Ovary (tissue), 3 donors: ENCODE results near the gene TNRC6C.

Experiments
- EP300 ChIP-seq: sonication (generic); formaldehyde crosslinking; IDR thresholded peaks from one replicate; pipeline ENCODE4 v1.6.1; 2017; ENCODE audit warnings: antibody characterized with exemption
- TF ChIP-seq, protein P1 (sequence below), 3 donors: fragments of 450-650 bp in 2 of 3; fragments of 200-600 bp in 1 of 3; IDR thresholded peaks; one replicate each; pipeline versions ENCODE4 v1.5.1 to v1.8.0; 2016 to 2022; ENCODE audit warnings: antibody characterized with exemption in 3 of 3, mild to moderate bottlenecking in 1 of 3
- donor health status: DM: no; HTN: no; CAD: no.

DNA sequence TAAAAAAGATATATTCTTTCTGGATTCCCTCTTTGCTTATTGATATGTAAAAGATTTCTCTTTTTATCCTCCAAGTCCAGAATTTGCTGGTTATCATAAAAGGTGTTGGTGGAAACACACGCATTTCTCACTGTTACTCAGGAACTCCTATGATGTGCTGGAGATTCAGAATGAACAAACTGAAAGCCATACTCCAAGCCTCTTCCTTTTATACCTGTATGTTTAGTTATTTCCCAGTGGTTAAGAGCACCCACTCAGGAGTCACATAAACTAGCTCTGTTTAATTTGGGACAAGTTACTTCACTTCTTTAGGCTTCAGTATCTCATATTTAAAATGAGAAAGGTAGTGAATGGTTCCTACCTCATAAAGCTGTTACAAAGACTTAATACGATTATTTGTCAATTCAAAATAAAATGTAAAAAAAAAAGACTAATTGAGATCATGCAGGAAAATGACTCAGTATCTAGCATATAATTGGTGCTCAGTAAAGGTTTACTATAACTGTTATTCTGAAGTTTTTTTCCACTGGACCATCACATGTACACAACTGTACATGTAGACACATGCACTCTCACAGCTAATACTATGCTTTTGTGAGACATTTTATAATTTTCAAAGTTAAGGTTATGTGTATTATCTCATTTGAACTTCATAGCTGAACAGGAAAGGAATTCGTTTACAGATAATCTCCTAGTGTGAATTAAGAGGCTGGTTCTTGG lies 47.1 kb downstream of the TNRC6C start:
- TF ChIP-seq EP300, result no peak
- TF ChIP-seq, protein P1, sequence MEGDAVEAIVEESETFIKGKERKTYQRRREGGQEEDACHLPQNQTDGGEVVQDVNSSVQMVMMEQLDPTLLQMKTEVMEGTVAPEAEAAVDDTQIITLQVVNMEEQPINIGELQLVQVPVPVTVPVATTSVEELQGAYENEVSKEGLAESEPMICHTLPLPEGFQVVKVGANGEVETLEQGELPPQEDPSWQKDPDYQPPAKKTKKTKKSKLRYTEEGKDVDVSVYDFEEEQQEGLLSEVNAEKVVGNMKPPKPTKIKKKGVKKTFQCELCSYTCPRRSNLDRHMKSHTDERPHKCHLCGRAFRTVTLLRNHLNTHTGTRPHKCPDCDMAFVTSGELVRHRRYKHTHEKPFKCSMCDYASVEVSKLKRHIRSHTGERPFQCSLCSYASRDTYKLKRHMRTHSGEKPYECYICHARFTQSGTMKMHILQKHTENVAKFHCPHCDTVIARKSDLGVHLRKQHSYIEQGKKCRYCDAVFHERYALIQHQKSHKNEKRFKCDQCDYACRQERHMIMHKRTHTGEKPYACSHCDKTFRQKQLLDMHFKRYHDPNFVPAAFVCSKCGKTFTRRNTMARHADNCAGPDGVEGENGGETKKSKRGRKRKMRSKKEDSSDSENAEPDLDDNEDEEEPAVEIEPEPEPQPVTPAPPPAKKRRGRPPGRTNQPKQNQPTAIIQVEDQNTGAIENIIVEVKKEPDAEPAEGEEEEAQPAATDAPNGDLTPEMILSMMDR (IDR thresholded peaks at IDR 0.05), result no peak
